Measurements from ENCODE around the gene ANO1. TPM values are rescaled to one million over a fixed set of nuclear protein-coding genes. Genes with fewer than 3 reads are reported as not detected.
A peak's percentile ranks its signal among the peaks of the same experiment; 100 is the strongest.

Gene ANO1
- total and polyA plus RNA-seq, 2 of the 8 experiments (the other 6 are each of a cell fraction or from before 2014, with no cell fraction given): 4.7 to 5.0 TPM

DNA sequence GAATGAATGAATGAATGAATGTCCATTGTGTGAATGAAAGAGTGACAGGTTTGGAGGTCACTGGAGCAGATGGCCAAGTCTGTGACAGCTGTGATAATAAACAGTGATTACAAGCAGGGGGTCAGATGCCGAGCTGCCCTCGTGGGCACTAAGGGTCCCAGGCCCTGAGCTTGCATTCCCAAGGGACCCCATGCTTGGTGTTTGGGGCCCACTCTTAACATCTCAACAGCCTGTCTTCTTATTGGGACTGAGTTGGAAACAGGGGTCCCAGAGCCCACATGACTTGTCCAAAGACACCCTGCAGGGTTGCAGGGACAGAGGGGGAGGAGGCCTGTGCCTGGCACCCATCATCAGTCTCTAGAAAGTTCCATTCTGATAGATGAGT is 12.0 kb upstream of the ANO1 start:
- no peak overlapping the region for H3K14ac ChIP-seq (ENCODE audit: insufficient read length)
- DNase-seq (ENCODE audit: low read depth in 1 of 2, low spot score in 2 of 2): peak in 1 of 2 experiments; percentile 35
- TF ChIP-seq ZNF274 (IDR thresholded peaks at IDR 0.05; ENCODE audit: borderline replicate concordance, extremely low read depth, low read length) (no peak), TAF7 (optimal IDR thresholded peaks at IDR 0.05; ENCODE audit: borderline replicate concordance, low read depth, low read length) (no peak), POLR2AphosphoS5 (IDR thresholded peaks at IDR 0.05; ENCODE audit: low read depth, low read length) (no peak), SRF (IDR thresholded peaks at IDR 0.05; ENCODE audit: low read depth, low read length) (no peak), JUN (IDR thresholded peaks at IDR 0.05; ENCODE audit: low read depth, low read length) (no peak), EP300 (IDR thresholded peaks at IDR 0.05; ENCODE audit: borderline replicate concordance in 1 of 2, low read depth in 2 of 2, low read length in 2 of 2) (no peak), RFX5 (IDR thresholded peaks at IDR 0.05; ENCODE audit: borderline replicate concordance, low read depth, low read length) (no peak), CHD1 (IDR thresholded peaks at IDR 0.05; ENCODE audit: low read depth, low read length) (no peak), CEBPB (IDR thresholded peaks at IDR 0.05; ENCODE audit: low read depth, low read length) (no peak)
- TF ChIP-seq, protein P1, sequence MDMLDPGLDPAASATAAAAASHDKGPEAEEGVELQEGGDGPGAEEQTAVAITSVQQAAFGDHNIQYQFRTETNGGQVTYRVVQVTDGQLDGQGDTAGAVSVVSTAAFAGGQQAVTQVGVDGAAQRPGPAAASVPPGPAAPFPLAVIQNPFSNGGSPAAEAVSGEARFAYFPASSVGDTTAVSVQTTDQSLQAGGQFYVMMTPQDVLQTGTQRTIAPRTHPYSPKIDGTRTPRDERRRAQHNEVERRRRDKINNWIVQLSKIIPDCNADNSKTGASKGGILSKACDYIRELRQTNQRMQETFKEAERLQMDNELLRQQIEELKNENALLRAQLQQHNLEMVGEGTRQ (IDR thresholded peaks at IDR 0.05; ENCODE audit: low read length): no peak
- TF ChIP-seq, protein P2, sequence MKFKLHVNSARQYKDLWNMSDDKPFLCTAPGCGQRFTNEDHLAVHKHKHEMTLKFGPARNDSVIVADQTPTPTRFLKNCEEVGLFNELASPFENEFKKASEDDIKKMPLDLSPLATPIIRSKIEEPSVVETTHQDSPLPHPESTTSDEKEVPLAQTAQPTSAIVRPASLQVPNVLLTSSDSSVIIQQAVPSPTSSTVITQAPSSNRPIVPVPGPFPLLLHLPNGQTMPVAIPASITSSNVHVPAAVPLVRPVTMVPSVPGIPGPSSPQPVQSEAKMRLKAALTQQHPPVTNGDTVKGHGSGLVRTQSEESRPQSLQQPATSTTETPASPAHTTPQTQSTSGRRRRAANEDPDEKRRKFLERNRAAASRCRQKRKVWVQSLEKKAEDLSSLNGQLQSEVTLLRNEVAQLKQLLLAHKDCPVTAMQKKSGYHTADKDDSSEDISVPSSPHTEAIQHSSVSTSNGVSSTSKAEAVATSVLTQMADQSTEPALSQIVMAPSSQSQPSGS (IDR thresholded peaks at IDR 0.05; ENCODE audit: low read length): no peak

More for the DNA sequence above, 12.0 kb upstream of the ANO1 start:
- Histone ChIP-seq H3K79me1 (ENCODE audit: low read depth, low read length) (no peaks in the 10 kb centered on the region), H3K27ac (ENCODE audit: low read depth, low read length) (no peak overlapping the region), H2BK20ac (ENCODE audit: low read length) (peak overlapping the region; percentile 93; the same call in 1 of the 2 replicates), H3K4me1 (replicated peaks in 1 of 4; ENCODE audit: control insufficient read depth in 3 of 4, insufficient read depth in 4 of 4, low read length in 3 of 4) (peaks cover 5 to 26% (median 9%) of the 10 kb centered on the region in 4 experiments), H3K9me3 (ENCODE audit: insufficient read depth in 2 of 2, low read depth in 1 of 2, low read length in 1 of 2) (no peaks in the 10 kb centered on the region), H2BK12ac (ENCODE audit: low read depth, low read length) (no peak overlapping the region), H3K23me2 (ENCODE audit: low read depth, low read length) (no peaks in the 10 kb centered on the region), H4K91ac (replicated peaks; ENCODE audit: insufficient read length, low read length) (no peak overlapping the region), H2BK5ac (ENCODE audit: low read depth, low read length) (no peak overlapping the region), H3K56ac (replicated peaks; ENCODE audit: insufficient read length, low read depth, low read length) (no peak overlapping the region), H2BK15ac (ENCODE audit: low read length) (0 out of 2 replicates have a peak overlapping the region, but pooled peaks have one; percentile 61), H4K5ac (ENCODE audit: insufficient read length, low read depth, low read length) (no peak overlapping the region), H3K4ac (replicated peaks; ENCODE audit: insufficient read length, low read depth, low read length) (no peak overlapping the region), H4K8ac (ENCODE audit: extremely low read depth, insufficient read depth, low read length) (no peak overlapping the region; the same call in 1 of the 2 replicates), H3K36me3 (ENCODE audit: control insufficient read depth in 2 of 4, insufficient read depth in 4 of 4, low read length in 3 of 4) (no peaks in the 10 kb centered on the region), H3K4me3 (ENCODE audit: extremely low read depth in 1 of 4, insufficient read depth in 2 of 4, low read depth in 3 of 4, low read length in 4 of 4) (no peak overlapping the region), H3K9ac (replicated peaks in 1 of 4; ENCODE audit: extremely low read depth in 1 of 4, low read depth in 3 of 4, low read length in 3 of 4) (no peak overlapping the region), H3K23ac (ENCODE audit: insufficient read length) (no peak overlapping the region), H3K4me2 (ENCODE audit: insufficient read depth in 1 of 2, low read depth in 2 of 2, low read length in 2 of 2) (no peak overlapping the region), H3K79me2 (ENCODE audit: control insufficient read depth in 1 of 2, insufficient read depth in 2 of 2, low read length in 2 of 2) (no peaks in the 10 kb centered on the region), H3K27me3 (replicated peaks in 1 of 4; ENCODE audit: control insufficient read depth in 3 of 4, extremely low read depth in 1 of 4, insufficient read depth in 3 of 4, low read length in 3 of 4) (peaks cover 0 to 7% (median 0%) of the 10 kb centered on the region in 4 experiments; a peak in 1 of 7 replicates), H4K20me1 (replicated peaks in 1 of 2; ENCODE audit: control insufficient read depth in 1 of 2, insufficient read depth in 2 of 2, low read length in 2 of 2) (no peaks in the 10 kb centered on the region), H3K18ac (ENCODE audit: extremely low read depth, low read length) (no peak overlapping the region), H2BK120ac (replicated peaks; ENCODE audit: low read depth, low read length) (no peak overlapping the region), H2AK5ac (ENCODE audit: low read depth, low read length) (no peak overlapping the region), H2AFZ (ENCODE audit: low read length) (no peak overlapping the region)
- WGBS, 2 experiments (ENCODE audit: extremely low coverage in 1 of 2, insufficient coverage in 1 of 2, insufficient read length in 1 of 2, insufficient replicate concordance in 2 of 2, low coverage in 1 of 2, low lambda C conversion rate in 2 of 2, missing lambda C conversion rate in 1 of 2): 100% methylated on average over 2 of the region's 2 CpGs; no CpG with 5 or more reads in 1 of the 2 experiments
- POLR2A ChIA-PET (ENCODE audit: partially characterized antibody): no interaction called here
- FAIRE-seq: no peak
- CTCF ChIA-PET (ENCODE audit: partially characterized antibody): interaction anchor here (0.7 to 2.9 kb wide), 3 partner anchors 16 to 110 kb away, joined by 3 to 10 read pairs (median 3); no protein-coding TSS in a partner anchor
